HG03469 (cell line): ENCODE results near the gene HS1BP3.
A peak's percentile ranks its signal among the peaks of the same experiment; 100 is the strongest.

Experiments used
- ATAC-seq: cut with Tn5 transposase; IDR thresholded peaks from one replicate; pipeline ENCODE4 v1.9.1; 2021; ENCODE audit warnings: mild to moderate bottlenecking, moderate library complexity, moderate number of reproducible peaks; ENCODE audit not compliant: unreplicated experiment

Gene HS1BP3

DNA sequence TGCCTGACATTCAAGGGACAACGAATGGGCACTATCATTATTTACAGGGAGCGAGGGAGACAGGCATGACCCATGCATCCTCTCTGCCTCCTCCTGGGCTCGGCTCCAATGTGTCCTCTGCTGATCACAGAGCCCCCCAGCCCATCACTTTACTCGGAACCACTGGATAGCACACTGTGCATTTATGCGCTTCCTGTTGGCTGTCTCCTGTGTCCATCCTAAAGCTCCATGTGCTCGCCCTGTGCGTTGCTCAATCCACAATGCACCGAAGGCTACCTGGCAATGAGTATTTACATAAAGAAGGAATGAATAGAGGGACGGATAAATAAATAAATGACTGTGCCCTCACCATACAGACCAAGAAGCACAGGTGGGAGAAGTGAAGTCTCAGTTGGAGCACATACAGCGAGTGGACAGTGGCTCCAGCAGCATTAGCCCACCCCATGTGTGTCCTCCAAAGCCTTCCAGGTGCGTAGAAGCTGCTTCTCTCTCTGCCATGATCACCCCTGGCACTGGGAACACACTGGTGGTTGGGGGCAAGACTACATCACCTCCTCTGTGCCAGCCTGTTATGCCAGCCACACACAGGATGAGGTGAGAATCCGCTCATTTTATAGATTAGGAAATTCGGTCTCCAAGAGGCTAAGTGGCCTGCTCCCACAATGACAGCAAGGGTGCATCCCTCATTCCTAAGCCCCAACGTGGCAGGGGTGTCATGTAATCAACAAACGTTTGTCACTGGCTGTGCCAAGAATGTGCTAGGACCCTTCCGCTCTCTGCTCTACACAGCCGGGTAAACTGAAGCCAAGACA lies 13.7 kb upstream of the HS1BP3 start:
- no peak for ATAC-seq

- ATAC-seq, result no peak
Measured at GRCh38 chr2:20664071-20664390, 13.1 kb upstream of the HS1BP3 start.

- no peak for ATAC-seq
Measured at GRCh38 chr2:20663196-20664070, 12.5 kb upstream of the HS1BP3 start.

DNA sequence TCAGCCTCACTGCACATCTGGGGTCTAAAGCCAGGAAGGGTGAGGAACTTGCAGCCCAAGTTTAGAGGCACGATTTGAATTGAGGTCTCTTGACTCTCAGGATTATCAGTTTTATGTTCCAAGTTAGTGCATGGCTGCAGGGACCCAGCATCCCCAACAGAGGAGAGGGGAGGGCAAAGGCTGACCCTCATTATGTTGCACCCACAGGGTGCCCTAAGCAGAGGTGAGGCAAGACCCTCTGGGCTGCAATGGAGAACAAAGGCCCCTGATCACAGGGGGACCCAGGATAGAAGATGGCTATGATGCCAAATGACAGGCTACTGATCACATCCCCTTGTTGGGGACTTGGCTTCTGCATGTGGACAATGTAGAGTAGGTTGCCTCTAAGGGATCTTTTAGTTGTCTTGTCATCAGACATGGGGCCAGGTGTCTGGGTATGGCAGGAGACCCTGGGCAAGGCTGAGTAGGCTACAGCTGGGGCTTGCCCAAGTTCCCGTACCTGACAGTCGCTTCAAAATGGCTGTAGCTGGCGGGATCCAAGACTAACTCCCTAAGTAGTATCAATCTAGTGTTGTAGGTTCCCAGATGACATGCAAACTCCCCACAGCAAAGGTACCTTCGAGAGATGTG lies 11.5 kb upstream of the HS1BP3 start:
- no peak for ATAC-seq

GRCh38 chr2:20661421-20662307 lies 10.8 kb upstream of the HS1BP3 start:
- peak; percentile 70 for ATAC-seq

DNA sequence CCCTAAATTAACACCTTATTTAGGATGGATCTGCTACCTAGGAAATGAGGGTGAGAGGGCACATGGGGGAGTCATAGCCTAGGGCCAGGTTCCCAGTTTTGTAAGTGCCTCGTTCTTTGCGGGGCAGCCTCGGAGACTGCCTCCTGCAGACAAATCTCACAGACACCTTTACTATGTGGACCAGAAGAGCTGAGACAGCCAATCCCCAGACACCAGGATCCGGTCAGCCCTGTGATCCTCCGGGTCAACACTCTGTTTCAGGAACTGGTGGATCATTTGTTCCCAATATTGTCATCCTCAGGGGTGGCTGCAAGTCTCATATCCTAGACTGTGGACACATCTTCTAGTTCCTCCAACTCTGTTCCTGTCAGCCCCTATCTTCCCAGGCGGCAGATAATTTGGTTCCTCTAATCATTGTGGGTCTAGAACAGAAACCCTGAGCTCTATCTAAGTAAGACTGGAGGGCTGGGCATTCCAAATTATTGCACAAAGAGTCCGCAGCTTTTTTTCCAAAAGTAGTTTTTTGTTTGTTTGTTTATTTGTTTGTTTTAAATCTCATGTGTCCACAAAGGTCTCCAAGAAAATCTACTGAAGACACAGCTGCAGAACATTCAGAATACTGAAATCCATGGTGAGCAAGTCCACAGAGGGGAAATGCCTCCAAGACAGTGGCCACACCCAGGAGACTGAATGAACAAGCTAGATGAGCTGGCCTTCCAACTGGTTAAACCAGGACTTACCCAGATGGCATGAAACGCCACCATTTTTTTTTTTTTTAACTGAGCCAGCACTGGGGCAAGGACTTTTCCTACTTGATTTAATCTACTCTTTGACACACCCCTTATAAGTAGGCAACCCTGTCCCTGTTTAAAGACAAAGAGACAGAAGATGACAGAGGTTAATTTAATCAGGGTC lies 9.9 kb upstream of the HS1BP3 start:
- ATAC-seq, result no peak

DNA sequence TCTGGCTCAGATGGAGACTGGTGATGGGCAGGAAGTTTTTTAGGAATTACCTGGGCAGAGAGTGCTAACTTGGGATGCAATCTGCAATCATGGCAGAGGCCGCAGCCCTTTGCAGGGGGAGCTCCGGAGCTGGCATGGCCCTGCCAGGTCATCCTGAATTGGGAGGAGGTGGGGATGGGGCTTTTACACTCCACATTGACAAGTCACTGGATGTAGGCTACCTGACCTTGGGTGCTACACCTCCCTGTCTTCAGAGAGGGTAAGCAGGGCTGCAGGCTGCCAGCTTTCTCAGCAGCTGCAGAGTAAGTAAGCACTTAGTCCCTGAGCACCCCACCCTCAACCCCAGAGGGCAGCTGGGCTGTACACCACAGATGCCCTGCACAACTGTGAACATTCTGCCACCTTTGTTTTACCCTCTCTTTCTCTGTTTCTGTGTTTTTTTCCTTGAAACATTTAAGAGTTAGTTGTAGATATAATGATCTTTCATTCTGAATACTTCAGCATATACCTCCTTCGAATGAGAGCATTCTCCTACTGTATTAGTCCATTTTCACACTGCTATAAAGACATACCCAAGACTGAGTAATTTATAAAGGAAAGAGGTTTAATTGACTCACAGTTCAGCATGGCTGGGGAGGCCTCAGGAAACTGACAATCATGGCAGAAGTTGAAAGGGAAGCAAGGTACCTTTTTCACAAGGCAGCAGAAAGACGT lies 6.8 kb upstream of the HS1BP3 start:
- no peak for ATAC-seq

- ATAC-seq, result no peak
Measured at GRCh38 chr2:20656561-20656960, 5.7 kb upstream of the HS1BP3 start.

- ATAC-seq, result no peak
Measured at GRCh38 chr2:20654535-20654813, 3.6 kb upstream of the HS1BP3 start.

GRCh38 chr2:20653695-20654534 lies 3.0 kb upstream of the HS1BP3 start:
- ATAC-seq, result no peak

GRCh38 chr2:20652673-20653575 lies 2.0 kb upstream of the HS1BP3 start:
- no peak for ATAC-seq

- no peak for ATAC-seq
Measured at GRCh38 chr2:20652141-20652540, 1.2 kb upstream of the HS1BP3 start.

DNA sequence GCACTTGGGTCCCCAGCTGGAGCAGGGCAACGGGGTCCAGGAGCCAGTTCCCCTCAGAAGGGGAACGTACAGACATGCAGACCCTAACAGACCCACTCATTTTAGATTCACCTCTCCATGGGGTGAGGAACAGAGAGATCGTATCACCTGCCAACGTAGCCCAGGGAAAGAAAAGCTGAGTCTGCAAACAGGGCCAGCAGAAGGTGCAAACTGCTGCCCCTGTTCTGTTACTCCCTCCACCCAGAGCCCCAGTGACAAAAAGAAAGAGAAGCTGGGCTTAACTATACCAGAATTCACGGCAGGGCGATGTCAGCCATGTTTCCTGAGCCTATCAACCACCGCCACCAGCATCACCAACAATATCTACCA lies 817 bp upstream of the HS1BP3 start:
- no peak for ATAC-seq

GRCh38 chr2:20650393-20650876 lies 463 bp downstream of the HS1BP3 start:
- no peak for ATAC-seq

DNA sequence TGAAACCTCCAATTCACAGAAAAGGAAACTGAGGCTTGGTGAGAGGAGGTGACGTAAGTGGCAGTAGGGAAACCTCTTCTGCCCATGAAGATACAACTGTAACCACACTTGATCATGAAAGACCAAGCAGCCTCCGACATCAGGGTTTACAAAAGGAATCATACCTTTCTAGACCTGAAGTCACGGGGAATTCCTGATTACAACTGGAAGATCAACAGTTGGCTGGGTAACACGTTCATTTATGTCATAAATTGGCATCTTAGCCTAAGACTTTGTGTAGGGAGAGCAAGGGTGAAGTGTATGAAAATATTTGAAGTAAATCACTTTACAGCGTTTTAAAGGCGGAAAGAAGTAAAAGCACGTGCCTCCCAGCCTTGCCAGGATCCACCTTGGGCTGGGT lies 922 bp downstream of the HS1BP3 start:
- ATAC-seq, result no peak

- ATAC-seq, result no peak
Measured at GRCh38 chr2:20649576-20649975, 1.3 kb downstream of the HS1BP3 start.

- no peak for ATAC-seq
Measured at GRCh38 chr2:20648831-20649230, 2.1 kb downstream of the HS1BP3 start.
